ENCODE data around the gene S100A9. TPM values are rescaled to one million over a fixed set of nuclear protein-coding genes. Genes with fewer than 3 reads are reported as not detected.

The S100A9 gene
- total and polyA plus RNA-seq, 3 experiments from 2014 or later: 1.6 to 4.7 (median 2.3) TPM

- POLR2A ChIA-PET: no interaction called here
- Histone ChIP-seq H3K4me3 (ENCODE audit: low read length) (no peak overlapping the region), H3K27me3 (ENCODE audit: insufficient read depth, low read length, poor library complexity, severe bottlenecking) (no peaks in the 10 kb centered on the region), H3K27ac (ENCODE audit: low read depth, low read length) (no peak overlapping the region), H3K36me3 (ENCODE audit: insufficient read depth, low read length) (no peaks in the 10 kb centered on the region), H3K4me1 (ENCODE audit: insufficient read depth, low read length) (no peaks in the 10 kb centered on the region), H3K9me3 (ENCODE audit: low read length) (no peaks in the 10 kb centered on the region)
- CTCF ChIA-PET: no interaction called here
- Mint-ChIP-seq H3K9me3 (no peaks in the 10 kb centered on the region), H3K4me3 (no peak overlapping the region), H3K27ac (no peak overlapping the region), H3K36me3 (no peaks in the 10 kb centered on the region), H3K27me3 (peaks cover 25 to 43% of the 10 kb centered on the region in 2 donors), H3K4me1 (no peaks in the 10 kb centered on the region)
- no peak for DNase-seq
Measured at GRCh38 chr1:153366261-153366660, 8.6 kb downstream of the S100A9 start.

- Mint-ChIP-seq H3K27me3 (peaks cover 22 to 48% of the 10 kb centered on the region in 2 donors), H3K9me3 (no peaks in the 10 kb centered on the region), H3K27ac (no peak overlapping the region), H3K36me3 (no peaks in the 10 kb centered on the region), H3K4me3 (no peak overlapping the region), H3K4me1 (no peaks in the 10 kb centered on the region)
- no peak overlapping the region for H3K27ac ChIP-seq (ENCODE audit: low read depth, low read length)
- no peaks in the 10 kb centered on the region for H3K27me3 ChIP-seq (ENCODE audit: insufficient read depth, low read length, poor library complexity, severe bottlenecking)
- H3K36me3 ChIP-seq (ENCODE audit: insufficient read depth, low read length): no peaks in the 10 kb centered on the region
- no peak for DNase-seq
- no peak overlapping the region for H3K4me3 ChIP-seq (ENCODE audit: low read length)
- ChIA-PET POLR2A (no interaction called here), CTCF (no interaction called here)
- no peaks in the 10 kb centered on the region for H3K4me1 ChIP-seq (ENCODE audit: insufficient read depth, low read length)
- no peaks in the 10 kb centered on the region for H3K9me3 ChIP-seq (ENCODE audit: low read length)
Measured at GRCh38 chr1:153367090-153367489, 9.4 kb downstream of the S100A9 start.

DNA sequence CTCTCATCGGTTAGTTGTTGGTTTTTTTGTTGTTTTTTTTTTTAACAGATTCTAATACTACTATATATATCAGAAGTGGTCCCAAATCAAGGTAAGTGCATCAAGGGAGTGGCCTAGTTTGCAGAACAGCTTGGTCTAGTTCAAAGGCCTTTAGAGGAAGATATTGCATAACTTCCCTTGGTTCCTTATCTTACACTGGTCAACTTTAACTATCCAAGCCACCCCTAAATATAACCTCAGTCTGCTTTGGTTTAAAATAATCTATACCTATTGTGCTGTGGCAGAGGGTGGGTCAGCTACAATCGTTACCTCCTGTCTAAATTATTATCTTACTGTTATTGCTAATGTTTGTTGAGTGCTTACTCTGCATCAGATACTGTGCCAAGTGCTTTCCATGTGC is 10.8 kb downstream of the S100A9 start:
- Mint-ChIP-seq H3K4me3 (no peak overlapping the region), H3K27ac (no peak overlapping the region), H3K36me3 (no peaks in the 10 kb centered on the region), H3K27me3 (peaks cover 18 to 49% of the 10 kb centered on the region in 2 donors), H3K9me3 (no peaks in the 10 kb centered on the region), H3K4me1 (no peaks in the 10 kb centered on the region)
- no peaks in the 10 kb centered on the region for H3K4me1 ChIP-seq (ENCODE audit: insufficient read depth, low read length)
- no peaks in the 10 kb centered on the region for H3K27me3 ChIP-seq (ENCODE audit: insufficient read depth, low read length, poor library complexity, severe bottlenecking)
- ChIA-PET CTCF (no interaction called here), POLR2A (no interaction called here)
- H3K27ac ChIP-seq (ENCODE audit: low read depth, low read length): no peak overlapping the region
- DNase-seq: no peak
- H3K36me3 ChIP-seq (ENCODE audit: insufficient read depth, low read length): no peaks in the 10 kb centered on the region
- H3K9me3 ChIP-seq (ENCODE audit: low read length): no peaks in the 10 kb centered on the region
- no peak overlapping the region for H3K4me3 ChIP-seq (ENCODE audit: low read length)

DNA sequence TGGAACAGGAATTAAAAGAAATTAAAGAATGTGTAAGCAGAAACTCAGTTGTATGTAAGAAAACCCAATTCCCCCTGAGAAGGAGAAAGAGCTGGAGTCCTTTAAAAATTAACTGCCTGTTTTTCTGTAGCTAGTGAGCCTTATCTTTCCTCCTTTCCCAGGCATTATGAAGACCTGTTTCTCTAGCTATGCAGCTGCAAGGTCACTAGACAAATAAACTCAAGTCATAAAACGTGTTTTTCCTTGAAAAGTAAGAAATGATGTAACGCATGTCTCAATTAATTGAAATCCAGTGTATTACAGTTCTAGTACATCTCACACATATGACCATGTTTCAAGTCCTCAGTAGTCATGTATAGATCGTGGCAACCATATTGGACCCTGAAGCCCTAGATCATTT is 12.5 kb downstream of the S100A9 start:
- Histone ChIP-seq H3K4me1 (ENCODE audit: insufficient read depth, low read length) (no peaks in the 10 kb centered on the region), H3K9me3 (ENCODE audit: low read length) (no peaks in the 10 kb centered on the region), H3K27ac (ENCODE audit: low read depth, low read length) (no peak overlapping the region), H3K4me3 (ENCODE audit: low read length) (no peak overlapping the region), H3K27me3 (ENCODE audit: insufficient read depth, low read length, poor library complexity, severe bottlenecking) (no peaks in the 10 kb centered on the region), H3K36me3 (ENCODE audit: insufficient read depth, low read length) (no peaks in the 10 kb centered on the region)
- H3K4me3 Mint-ChIP-seq: no peak overlapping the region
- CTCF ChIA-PET: no interaction called here
- no peak for DNase-seq
- POLR2A ChIA-PET: no interaction called here
- peaks cover 14 to 47% of the 10 kb centered on the region in 2 donors for H3K27me3 Mint-ChIP-seq
- H3K27ac Mint-ChIP-seq: no peak overlapping the region
- no peaks in the 10 kb centered on the region for H3K4me1 Mint-ChIP-seq
- H3K36me3 Mint-ChIP-seq: no peaks in the 10 kb centered on the region
- no peaks in the 10 kb centered on the region for H3K9me3 Mint-ChIP-seq

DNA sequence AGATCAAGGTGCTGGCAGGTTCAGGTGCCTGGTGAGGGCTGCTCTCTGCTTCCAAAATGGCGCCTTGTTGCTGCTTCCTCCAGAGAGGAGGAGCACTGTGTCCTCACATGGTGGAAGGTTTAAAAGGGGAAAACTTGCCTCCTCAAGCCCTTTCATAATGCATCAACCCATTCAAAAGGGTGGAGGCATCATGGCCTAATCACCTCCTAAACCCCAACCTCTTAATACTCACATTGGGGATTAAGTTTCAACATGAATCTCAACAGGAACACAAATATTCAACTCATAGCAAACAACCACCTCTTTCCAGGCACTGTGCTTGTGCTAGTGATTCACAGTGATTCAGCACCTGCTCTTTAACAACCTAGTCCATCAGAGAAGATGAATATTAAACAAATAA is 13.6 kb downstream of the S100A9 start:
- Mint-ChIP-seq H3K27ac (no peak overlapping the region), H3K4me1 (no peaks in the 10 kb centered on the region), H3K27me3 (peaks cover 17 to 45% of the 10 kb centered on the region in 2 donors), H3K36me3 (no peaks in the 10 kb centered on the region), H3K9me3 (no peaks in the 10 kb centered on the region), H3K4me3 (no peak overlapping the region)
- Histone ChIP-seq H3K36me3 (ENCODE audit: insufficient read depth, low read length) (no peaks in the 10 kb centered on the region), H3K4me3 (ENCODE audit: low read length) (no peak overlapping the region), H3K4me1 (ENCODE audit: insufficient read depth, low read length) (no peaks in the 10 kb centered on the region), H3K27ac (ENCODE audit: low read depth, low read length) (no peak overlapping the region), H3K27me3 (ENCODE audit: insufficient read depth, low read length, poor library complexity, severe bottlenecking) (peaks cover 5% of the 10 kb centered on the region), H3K9me3 (ENCODE audit: low read length) (no peaks in the 10 kb centered on the region)
- ChIA-PET CTCF (no interaction called here), POLR2A (no interaction called here)
- DNase-seq: no peak

DNA sequence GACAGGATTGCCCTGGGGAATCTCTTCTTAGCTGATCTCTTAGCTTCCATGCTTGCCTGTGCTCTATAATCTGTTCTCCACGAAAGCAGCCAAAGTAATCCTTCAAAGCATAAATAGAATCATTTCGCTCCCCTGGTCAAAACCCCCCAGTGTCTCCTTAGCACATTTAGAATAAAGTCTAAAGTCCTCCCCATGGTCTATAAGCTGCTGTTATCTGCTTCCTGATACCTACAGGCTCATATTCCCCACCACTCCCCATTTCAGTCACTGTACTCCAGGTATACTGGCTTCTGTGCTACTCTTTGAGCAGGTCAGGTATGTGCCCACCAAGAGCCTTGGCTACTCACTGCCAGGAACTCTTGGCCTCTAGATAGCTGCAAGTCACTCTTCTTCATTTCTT is 14.9 kb downstream of the S100A9 start:
- H3K9me3 ChIP-seq (ENCODE audit: low read length): no peaks in the 10 kb centered on the region
- no peak overlapping the region for H3K4me3 ChIP-seq (ENCODE audit: low read length)
- Mint-ChIP-seq H3K4me3 (no peak overlapping the region), H3K36me3 (no peaks in the 10 kb centered on the region), H3K4me1 (no peaks in the 10 kb centered on the region), H3K27me3 (peaks cover 22 to 55% of the 10 kb centered on the region in 2 donors), H3K27ac (no peak overlapping the region), H3K9me3 (no peaks in the 10 kb centered on the region)
- no peaks in the 10 kb centered on the region for H3K36me3 ChIP-seq (ENCODE audit: insufficient read depth, low read length)
- H3K27me3 ChIP-seq (ENCODE audit: insufficient read depth, low read length, poor library complexity, severe bottlenecking): peaks cover 5% of the 10 kb centered on the region
- DNase-seq: no peak
- ChIA-PET CTCF (no interaction called here), POLR2A (no interaction called here)
- no peak overlapping the region for H3K27ac ChIP-seq (ENCODE audit: low read depth, low read length)
- no peaks in the 10 kb centered on the region for H3K4me1 ChIP-seq (ENCODE audit: insufficient read depth, low read length)

GRCh38 chr1:153374071-153374470 is 16.4 kb downstream of the S100A9 start:
- Mint-ChIP-seq H3K4me3 (no peak overlapping the region), H3K36me3 (no peaks in the 10 kb centered on the region), H3K27ac (peak overlapping the region in 1 of 8 donors; percentile 25), H3K9me3 (no peaks in the 10 kb centered on the region), H3K4me1 (no peaks in the 10 kb centered on the region), H3K27me3 (peaks cover 24 to 70% of the 10 kb centered on the region in 2 donors)
- Histone ChIP-seq H3K36me3 (ENCODE audit: insufficient read depth, low read length) (no peaks in the 10 kb centered on the region), H3K27me3 (ENCODE audit: insufficient read depth, low read length, poor library complexity, severe bottlenecking) (peaks cover 5% of the 10 kb centered on the region), H3K4me3 (ENCODE audit: low read length) (no peak overlapping the region), H3K27ac (ENCODE audit: low read depth, low read length) (no peak overlapping the region), H3K4me1 (ENCODE audit: insufficient read depth, low read length) (no peaks in the 10 kb centered on the region), H3K9me3 (ENCODE audit: low read length) (no peaks in the 10 kb centered on the region)
- POLR2A ChIA-PET: no interaction called here
- no peak for DNase-seq
- CTCF ChIA-PET: no interaction called here

DNA sequence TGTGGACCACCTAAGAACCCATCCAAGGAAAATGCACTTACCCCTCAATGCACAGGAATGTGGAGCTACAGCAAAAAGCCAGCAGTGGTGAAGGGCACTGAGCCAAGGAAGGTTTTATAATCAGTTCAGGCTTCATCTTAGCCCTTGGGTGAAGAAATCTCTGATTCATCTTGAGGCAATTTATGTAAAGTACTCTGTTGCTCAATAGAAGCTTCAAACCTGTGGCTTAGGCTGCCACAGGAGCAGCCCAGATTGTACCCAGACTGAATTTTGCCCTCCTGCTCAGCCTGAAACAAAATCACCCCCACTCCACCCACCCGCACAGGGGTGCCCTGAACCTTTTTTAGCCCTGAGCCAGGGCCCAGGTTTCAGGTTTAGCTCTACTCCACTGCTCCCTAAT is 17.9 kb downstream of the S100A9 start, which contains the start of gene S100A12:
Gene S100A12 (minus strand): TSS at position 111 of the 400 bp plus-strand sequence. CDS start 1,029 bp downstream, outside the sequence.
- no peak within 1 kb of the TSS for H3K27ac ChIP-seq (ENCODE audit: low read depth, low read length)
- DNase-seq: no peak
- Mint-ChIP-seq H3K36me3 (no peaks in the 10 kb centered on the region), H3K4me1 (no peaks in the 10 kb centered on the region), H3K4me3 (no peak within 1 kb of the TSS), H3K9me3 (peaks cover 0 to 3% (median 0%) of the 10 kb centered on the region in 5 donors), H3K27ac (no peak within 1 kb of the TSS), H3K27me3 (peaks cover 23 to 74% of the 10 kb centered on the region in 2 donors)
- ChIA-PET CTCF (interaction anchor here (1.4 kb wide), 1 partner anchor 22 kb away, joined by 5 read pairs; no protein-coding TSS in a partner anchor), POLR2A (no interaction called here)
- H3K4me3 ChIP-seq (ENCODE audit: low read length): no peak within 1 kb of the TSS
- H3K9me3 ChIP-seq (ENCODE audit: low read length): no peaks in the 10 kb centered on the region
- H3K4me1 ChIP-seq (ENCODE audit: insufficient read depth, low read length): no peaks in the 10 kb centered on the region
- peaks cover 5% of the 10 kb centered on the region for H3K27me3 ChIP-seq (ENCODE audit: insufficient read depth, low read length, poor library complexity, severe bottlenecking)
- no peaks in the 10 kb centered on the region for H3K36me3 ChIP-seq (ENCODE audit: insufficient read depth, low read length)

DNA sequence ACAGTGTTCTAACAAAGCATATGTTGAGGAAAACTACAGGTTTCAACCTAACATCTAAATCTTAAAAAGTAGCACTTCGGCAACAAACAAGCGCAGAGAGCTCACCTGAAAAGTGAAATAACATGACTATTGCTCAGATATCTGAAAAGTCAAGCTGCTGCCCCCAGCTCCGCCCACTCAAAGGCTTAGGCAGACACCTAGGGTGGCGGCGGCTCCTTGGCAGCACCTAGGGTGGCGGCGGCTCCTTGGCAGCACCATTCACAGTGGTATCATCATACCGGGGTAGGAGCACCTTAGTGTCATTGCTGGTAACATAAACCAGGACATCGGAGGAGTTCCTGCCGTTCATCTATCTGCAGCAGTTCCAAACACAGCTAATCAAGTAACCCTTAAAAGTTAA is 21.9 kb downstream of the S100A9 start:
- Histone ChIP-seq H3K9me3 (ENCODE audit: low read length) (peaks cover 6% of the 10 kb centered on the region), H3K4me1 (ENCODE audit: insufficient read depth, low read length) (no peaks in the 10 kb centered on the region), H3K27me3 (ENCODE audit: insufficient read depth, low read length, poor library complexity, severe bottlenecking) (peaks cover 5% of the 10 kb centered on the region), H3K36me3 (ENCODE audit: insufficient read depth, low read length) (no peaks in the 10 kb centered on the region), H3K4me3 (ENCODE audit: low read length) (no peak overlapping the region), H3K27ac (ENCODE audit: low read depth, low read length) (no peak overlapping the region)
- no peak overlapping the region for H3K27ac Mint-ChIP-seq
- no peak for DNase-seq
- POLR2A ChIA-PET: no interaction called here
- CTCF ChIA-PET: no interaction called here
- peaks cover 2 to 18% (median 18%) of the 10 kb centered on the region in 5 donors for H3K9me3 Mint-ChIP-seq
- peaks cover 20 to 71% of the 10 kb centered on the region in 2 donors for H3K27me3 Mint-ChIP-seq
- H3K36me3 Mint-ChIP-seq: peaks cover 0 to 10% (median 0%) of the 10 kb centered on the region in 3 donors
- no peak overlapping the region for H3K4me3 Mint-ChIP-seq
- no peaks in the 10 kb centered on the region for H3K4me1 Mint-ChIP-seq
